DND-41 (cell line): ENCODE results near the gene SERPINB6.

Experiments
- EZH2 ChIP-seq: IDR thresholded peaks from 3 replicates; pipeline ENCODE4 v1.6.1; 2012; ENCODE audit warnings: borderline replicate concordance, low read depth, mild to moderate bottlenecking, moderate library complexity, low read length, inconsistent platforms; ENCODE audit not compliant: severe bottlenecking
- TF ChIP-seq, protein P1 (sequence below): IDR thresholded peaks from 2 replicates; pipeline ENCODE4 v1.5.1; 2012; ENCODE audit warnings: borderline replicate concordance, low read length, moderate library complexity, mild to moderate bottlenecking; ENCODE audit not compliant: poor library complexity, severe bottlenecking; ENCODE audit errors: extremely low read depth

DNA sequence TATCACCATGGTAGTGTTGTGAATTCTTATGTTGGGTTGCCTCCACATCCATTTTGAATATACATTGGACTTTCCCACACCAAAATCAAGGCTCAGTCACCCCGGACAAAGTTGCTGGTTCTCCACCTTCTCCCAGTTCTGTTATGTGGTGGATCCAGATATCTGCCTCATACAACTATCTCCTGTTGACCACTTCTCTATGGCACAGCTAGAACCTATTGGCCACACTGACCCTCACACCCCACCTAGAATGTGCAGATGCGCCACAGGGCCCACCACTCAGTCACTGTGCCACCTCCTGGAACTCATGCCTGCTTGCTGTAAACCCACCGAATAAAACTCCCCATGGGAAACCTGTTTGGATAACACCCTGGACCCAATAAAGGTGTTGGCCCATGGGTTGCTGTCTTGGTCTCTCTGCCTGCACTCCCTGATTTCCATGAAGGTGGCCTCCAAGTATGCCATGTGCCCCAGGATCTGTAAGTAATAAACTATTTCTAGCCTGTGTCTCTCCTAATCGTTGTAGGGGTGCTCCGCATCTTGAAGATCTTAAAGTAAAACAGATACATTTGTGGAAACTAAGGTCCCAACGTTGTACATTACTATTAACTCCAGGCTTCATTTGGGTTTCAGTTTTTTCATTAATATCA, 21.1 kb upstream of the SERPINB6 start:
- TF ChIP-seq EZH2: no peak
- TF ChIP-seq, protein P1, sequence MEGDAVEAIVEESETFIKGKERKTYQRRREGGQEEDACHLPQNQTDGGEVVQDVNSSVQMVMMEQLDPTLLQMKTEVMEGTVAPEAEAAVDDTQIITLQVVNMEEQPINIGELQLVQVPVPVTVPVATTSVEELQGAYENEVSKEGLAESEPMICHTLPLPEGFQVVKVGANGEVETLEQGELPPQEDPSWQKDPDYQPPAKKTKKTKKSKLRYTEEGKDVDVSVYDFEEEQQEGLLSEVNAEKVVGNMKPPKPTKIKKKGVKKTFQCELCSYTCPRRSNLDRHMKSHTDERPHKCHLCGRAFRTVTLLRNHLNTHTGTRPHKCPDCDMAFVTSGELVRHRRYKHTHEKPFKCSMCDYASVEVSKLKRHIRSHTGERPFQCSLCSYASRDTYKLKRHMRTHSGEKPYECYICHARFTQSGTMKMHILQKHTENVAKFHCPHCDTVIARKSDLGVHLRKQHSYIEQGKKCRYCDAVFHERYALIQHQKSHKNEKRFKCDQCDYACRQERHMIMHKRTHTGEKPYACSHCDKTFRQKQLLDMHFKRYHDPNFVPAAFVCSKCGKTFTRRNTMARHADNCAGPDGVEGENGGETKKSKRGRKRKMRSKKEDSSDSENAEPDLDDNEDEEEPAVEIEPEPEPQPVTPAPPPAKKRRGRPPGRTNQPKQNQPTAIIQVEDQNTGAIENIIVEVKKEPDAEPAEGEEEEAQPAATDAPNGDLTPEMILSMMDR: no peak
